HG02943 (cell line): ENCODE measurements around the gene GTF2H1.
"Not testable (repeated sequence)": the region's sequence is repeated elsewhere in the genome, so short reads cannot be mapped to it uniquely, and the experiment has no call there.

Experiments used
- ATAC-seq: cut with Tn5 transposase; IDR thresholded peaks from one replicate; pipeline ENCODE4 v1.9.1; 2021; ENCODE audit warnings: mild to moderate bottlenecking, low read depth, moderate library complexity; ENCODE audit not compliant: unreplicated experiment

GTF2H1 gene

DNA sequence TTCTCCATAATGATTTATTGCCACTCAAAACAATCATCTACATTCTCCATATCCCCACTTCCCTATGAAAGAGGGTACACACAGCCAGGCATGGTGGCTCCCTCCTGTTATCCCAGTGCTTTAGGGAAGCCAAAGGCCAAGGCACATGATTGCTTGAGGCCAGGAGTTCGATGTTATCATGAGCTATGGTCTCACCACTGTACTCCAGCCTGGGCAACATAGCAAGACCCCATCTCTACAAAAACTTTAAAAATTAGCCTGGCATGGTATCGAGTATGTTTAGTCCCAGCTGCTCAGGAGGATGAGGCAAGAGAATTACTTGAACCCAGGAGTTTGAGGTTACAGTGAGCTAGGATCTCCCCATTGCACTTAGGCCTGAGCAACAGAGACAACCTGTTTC lies 6.5 kb upstream of the GTF2H1 start:
- ATAC-seq: no peak

DNA sequence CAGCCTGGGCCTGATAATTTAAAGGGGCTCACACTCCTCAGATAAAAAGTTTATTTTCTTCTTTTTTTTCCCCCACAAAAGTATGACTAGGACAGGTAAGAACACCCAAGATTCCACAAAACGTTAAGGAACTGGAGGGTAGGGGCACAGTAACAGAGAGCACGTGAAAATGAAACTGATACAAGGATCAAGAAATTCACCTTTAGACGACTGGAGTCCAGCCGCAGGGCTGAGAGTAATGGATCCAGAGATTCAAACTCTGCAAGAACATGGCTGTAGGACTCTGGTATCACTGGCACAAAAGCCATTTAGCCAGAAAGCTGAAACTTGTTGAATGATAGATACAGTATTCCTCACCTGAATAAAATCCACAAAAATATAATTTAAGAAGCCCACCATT lies 4.8 kb upstream of the GTF2H1 start:
- no peak for ATAC-seq

DNA sequence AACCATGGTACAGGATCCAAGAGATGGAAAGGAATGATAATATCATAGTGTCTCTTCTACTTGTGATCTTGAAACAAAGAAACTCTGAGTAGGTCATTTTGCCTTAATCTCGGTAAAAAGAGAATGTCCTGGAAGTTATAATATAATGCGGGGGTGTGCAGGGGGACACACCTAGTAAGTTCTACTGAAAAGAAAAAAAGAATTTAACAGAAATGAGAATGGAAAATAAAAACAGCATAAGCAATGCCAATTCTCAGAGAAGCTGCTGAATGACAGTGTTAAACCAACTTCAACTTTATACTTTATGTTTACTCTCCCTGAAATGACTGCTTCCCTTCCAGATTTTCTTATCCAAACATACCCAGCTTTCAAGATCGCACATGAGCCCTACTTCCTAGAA lies 2.5 kb upstream of the GTF2H1 start:
- no peak for ATAC-seq

DNA sequence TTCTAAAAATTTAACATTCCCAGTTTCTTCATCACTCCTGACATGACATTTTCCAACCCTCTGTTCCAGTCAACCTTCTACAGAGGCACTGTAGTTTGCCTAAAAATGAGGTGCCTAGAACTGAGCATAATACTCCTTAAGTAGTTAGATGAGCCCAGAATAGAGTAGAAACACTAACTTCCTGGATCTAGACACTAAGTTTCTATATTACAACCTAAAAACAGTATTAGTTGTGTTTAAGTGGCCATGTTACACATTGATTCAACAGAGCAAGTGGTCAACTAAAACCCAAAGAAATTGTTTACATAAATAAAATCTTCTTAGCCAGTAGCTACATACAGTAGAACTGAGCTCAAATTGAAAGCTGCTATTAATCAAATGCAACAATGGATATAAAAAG lies 1.8 kb upstream of the GTF2H1 start:
- no peak for ATAC-seq

DNA sequence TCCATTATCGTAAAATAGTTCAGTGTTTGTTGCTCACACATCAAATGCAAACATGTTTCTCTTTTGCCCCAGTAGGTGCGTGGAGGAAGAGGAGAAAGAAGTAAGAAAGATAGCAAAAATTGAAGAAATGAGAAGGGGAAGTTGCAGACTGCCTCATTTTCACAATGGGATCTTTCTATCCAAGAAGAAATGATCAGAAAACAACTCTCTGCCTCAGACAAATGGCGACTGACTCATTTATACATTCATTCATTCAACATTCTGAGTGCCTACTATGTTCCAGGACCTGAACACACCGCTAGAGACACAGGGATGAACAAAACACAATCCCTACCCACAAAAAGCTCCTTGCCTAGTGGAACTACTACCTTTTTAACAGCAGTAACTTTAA lies 794 bp upstream of the GTF2H1 start:
- no peak for ATAC-seq

DNA sequence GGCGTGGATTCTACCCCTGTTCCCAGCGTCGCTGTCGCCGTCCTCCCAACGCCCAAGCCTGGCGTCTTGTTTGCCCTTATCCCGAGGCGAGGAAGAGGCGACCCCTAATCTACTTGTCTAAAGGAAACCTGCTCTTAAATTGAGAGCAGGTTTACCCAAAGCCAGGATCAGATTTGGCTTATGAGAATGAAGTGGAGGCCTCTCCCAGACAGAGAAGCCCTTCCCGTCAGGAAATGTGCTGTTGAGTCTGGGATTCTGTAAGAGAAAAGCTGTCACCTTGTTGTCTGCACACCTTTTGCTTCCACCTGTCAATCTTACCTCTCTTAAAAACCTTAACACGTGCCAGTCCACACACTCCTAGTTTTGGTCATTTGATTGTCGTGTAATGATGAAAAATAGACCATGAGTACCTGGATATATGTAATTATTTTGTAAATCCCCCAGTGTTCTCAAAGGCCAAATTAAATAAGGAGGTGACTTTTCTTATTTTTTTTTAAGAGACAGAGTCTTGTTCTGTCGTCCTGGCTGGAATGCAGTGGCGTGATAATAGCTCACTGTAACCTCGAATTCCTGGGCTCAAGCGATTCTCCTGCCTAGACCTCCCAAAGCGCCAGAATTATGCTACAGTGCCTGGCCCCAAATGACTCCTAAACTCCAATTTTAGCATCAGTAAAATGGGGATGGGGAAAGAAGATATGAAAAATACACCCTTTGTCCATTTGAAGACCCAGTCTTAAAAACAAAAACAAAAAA lies 627 bp downstream of the GTF2H1 start:
- no peak for ATAC-seq

DNA sequence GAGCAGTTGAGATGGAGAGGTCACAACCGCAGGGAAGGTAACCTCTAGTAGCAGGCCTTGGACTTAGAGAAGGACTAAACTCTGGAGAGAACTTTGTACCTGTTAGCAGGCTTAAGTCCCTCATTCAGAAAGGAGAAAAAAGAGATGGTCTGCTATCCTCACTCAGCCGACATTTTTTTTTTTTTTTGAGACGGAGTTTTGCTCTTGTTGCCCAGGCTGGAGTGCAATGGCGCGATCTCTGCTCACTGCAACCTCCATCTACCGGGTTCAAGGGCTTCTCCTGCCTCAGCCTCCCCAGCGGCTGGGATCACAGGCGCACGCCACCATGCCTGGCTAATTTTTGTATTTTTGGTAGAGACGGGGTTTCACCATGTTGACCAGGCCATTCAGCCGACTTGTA lies 1.5 kb downstream of the GTF2H1 start:
- not testable (repeated sequence) for ATAC-seq

DNA sequence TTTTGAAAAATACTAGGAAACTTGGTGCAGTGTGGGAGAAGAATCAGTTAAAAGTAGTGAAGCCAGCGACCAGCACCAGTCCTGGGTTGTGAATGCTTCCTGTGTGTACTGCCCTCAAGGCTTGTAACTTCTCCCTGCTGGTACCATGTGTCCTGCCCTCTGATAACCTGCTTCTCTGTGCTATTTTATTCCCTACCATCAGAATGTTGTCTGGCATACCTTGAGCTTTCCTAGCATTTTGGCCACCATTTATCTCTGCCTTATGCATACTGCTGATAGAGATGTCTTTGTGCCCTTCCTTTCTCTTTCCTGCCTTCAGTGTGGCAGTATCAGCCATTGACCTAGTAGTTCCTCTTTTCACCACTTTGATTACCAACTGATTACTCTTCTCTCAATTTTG lies 2.0 kb downstream of the GTF2H1 start:
- no peak for ATAC-seq

DNA sequence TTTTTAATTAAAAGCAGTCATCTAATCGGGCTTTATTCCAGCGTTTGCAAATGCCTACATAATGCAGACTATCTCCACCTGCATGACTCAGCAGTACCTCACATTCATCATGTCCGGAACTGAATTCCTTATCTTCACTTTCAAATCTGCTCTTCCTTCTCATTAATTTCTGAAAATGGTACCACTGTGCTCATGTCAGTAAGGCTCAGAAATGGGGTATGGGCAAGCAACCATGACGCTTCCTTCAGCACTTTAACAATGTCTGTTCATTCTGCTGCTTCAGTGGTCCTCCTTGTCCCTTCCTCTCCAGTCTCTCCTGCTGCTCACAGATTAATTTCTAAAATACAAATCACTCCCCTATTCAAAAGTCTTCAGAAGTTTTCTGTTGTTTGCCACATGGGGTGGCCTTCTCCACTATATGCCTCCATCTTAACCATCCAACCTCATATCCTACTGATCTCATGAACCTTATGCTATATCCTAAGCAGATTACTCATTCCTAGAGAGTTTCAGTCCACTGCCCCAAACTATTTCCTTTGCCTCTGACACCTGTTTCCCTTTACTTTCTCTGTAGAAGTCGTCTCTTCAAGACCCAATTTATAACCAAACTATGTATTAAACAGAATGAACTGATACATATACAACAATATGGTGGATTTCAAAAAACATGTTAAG lies 7.0 kb downstream of the GTF2H1 start:
- no peak for ATAC-seq

DNA sequence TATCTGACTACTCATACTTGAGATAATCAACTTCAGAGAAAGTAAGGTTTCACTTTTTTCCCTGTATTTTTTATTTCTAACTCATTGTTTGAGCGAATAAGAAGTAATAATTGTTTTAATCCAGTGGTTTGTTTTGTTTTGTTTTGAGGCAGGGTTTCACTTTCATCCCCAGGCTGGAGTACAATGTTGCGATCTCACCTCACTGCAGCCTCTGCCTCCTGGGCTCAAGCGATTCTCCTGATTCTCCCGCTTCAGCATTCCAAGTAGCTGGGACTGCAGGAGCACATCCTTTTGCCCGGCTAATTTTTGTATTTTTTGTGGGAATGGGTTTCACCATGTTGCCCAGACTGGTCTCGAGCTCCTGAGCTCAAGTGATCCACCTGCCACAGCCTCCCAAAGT lies 8.6 kb downstream of the GTF2H1 start:
- no peak for ATAC-seq

DNA sequence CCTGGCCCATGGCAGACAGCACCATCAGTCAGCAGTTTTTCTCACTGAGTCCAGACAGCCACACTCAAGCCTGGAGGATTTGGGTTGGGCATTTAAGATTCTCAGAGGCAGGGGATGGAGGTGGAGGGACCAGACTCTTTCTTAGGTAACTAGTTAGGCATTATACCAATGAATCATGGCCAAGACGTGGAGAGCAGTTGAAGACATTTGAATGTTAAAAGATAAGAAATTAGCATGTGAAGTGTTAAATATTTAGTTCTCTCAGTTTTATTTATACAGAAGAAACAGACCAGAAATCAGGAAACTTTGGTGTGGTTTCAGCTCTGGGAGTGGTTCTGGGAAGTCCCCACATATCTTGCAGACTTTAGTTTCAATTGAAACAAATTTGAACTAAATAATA lies 9.9 kb downstream of the GTF2H1 start:
- ATAC-seq: no peak

DNA sequence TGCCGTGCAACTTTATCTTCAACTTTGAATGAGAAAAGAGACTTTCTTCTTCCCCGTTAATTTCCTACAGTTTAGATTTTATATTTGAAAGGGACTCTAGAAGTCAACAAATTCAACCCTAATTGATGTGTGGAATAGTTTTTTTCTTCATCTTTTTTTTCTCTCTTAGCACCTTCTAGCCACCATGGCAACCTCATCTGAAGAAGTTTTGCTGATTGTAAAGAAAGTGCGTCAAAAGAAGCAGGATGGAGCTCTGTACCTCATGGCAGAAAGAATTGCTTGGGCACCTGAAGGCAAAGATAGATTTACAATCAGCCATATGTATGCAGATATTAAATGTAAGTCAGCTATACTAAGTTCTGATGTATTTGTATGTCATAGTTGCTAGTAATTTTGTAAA lies 10.5 kb downstream of the GTF2H1 start:
- ATAC-seq: no peak

DNA sequence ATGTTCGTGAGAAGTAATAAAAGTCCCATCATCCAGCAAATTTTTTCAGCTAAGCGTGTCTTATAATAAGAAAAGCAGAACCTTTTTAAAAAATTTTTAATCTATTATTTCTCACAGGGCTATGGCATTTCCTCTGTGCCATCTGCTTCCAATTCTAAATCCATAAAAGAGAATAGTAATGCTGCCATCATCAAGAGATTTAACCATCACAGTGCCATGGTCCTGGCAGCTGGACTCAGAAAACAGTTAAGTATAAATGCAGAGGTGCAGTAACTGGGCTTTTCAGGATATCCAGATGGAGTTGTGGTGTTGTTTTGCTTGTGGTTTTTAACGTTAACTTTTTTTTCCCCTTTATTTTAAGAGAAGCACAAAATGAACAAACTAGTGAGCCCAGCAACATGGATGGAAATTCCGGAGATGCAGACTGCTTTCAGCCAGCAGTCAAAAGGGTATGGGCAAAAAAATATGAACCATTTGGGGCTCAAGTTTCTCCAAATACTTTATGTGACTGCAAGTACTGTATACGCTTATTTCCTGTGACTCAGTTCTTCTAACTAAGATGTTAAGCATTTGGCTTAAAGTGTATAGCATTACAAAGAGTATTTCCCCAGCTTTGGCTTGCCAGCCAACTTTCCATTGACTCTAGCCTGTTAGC lies 25.2 kb downstream of the GTF2H1 start:
- ATAC-seq: no peak

DNA sequence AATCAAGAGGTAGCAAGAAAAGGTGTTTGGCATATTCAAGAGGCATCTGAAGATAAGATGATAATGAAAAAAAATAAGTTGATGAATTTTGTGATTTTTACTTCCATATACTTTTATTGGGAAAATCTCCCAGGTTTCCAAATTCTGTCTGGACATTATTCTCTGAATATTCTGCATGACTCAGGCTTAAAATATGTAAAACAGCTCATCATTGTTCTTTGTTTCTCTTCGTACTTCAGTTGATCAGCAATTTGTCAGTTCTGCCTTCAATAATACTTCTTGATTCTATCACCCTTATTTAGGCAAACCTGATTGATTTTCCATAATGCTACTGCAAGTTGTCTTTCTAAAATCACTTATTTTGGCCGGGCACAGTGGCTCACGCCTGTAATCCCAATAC lies 30.2 kb downstream of the GTF2H1 start:
- ATAC-seq: no peak

DNA sequence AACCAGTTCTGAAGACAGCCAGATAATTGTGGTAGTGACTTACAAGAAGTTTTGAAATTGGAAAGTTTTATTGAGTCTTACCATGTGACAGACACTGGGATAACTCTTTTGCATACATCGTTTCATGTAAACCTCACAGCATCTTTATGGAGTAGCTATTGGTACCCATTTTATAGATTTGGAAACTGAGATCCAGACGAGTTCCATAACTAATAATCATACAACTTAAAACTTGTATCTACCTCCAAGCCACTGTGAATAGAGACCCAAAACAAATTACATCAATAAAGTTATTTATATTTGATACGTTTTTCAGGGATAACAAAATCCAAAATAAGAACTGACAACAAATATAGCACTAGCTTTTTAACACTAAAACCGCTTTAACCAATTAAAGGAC lies 36.3 kb downstream of the GTF2H1 start:
- ATAC-seq: no peak

DNA sequence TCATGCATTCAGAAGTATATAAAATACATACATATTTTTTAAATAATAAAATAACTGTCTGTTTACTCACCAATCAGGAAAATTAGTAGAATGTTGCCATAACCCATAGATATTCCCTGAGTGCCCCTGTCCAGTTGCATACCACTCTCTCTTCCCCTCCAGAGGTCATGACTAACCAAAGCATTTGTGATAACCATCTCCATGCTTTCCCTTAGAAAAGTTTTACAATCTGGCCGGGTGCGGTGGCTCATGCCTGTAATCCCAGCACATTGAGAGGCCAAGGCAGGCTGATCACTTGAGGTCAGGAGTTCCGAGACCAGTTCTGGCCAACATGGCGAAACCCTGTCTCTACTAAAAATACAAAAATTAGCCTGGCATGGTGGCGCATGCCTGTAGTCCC lies 38.8 kb downstream of the GTF2H1 start:
- ATAC-seq: no peak

DNA sequence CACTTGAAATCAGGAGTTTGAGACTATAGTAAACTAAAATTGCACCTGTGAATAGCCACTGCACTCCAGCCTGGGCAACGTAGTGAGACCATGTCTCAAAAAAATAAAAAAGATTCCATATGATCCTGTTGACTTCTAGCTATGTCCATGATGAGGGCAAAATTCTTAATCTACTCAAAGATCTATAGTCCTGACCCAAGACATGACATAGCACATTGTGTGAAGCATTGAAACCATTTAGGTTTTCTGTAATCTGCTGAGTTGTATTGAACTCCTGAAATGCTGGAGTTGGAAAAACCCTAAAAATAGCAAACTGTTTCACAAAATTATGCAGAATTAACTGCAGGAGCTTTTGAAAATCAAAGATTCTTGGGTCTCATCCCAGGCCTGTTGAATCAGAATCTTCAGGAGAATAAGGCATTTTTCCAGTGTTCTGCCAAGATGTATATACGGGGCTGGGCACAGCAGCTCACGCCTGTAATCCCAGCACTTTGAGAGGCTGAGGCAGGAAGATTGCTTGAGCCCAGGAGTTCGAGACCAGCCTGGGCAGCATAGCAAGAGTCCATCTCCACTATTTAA lies 42.2 kb downstream of the GTF2H1 start:
- no peak for ATAC-seq

DNA sequence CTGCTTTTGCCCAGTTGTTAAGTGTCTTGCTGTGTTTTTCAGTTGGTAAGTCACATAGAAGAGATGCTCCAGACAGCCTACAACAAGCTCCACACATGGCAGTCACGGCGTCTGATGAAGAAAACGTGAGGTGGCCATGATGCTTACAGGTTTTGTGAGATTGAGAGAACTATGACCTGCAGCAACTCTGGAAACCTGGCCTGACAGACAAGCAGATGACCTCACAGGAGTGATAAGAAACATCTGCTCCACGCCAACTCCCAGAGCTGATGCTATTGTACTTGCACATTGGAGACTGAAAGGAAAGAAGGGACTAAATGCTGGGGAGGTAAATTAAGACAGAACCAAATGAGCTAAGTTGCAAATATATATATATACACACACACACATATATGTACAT lies 43.4 kb downstream of the GTF2H1 start:
- ATAC-seq: no peak

DNA sequence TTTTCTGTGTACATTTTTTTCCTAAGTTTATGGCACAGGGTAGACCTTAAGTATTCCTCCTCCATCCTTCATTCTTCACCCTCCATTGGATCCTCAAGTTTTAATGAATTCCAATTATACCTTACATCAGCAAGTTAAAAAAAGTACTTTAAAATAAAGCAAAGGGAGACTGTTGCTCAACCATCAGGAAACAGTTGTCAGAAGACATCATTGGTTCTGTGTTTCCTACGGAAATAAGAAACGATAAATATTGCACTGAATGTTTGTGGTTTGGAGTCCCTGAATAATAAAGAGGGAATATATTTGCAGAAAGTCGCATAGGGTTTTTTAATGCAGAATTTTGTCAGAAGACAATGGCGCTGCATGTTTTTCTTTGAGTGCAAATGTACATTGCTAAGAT lies 43.9 kb downstream of the GTF2H1 start:
- ATAC-seq: no peak

DNA sequence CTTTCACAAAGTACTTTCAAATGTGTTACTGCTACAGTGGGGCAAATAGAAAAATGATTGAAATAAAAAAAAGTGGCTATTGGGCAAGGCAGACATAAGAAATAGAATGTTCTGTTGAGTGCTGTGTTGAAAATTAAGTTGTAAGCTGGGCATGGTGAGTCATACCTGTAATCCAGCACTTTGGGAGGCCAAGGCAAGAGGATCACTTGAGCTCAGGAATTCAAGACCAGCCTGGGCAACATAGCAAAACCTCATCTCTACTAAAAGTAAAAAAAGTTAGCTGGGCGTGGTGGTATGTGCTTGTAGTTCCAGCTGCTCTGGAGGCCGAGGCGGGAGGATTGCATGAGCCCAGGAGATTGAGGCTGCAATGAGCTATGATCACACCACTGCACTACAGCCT lies 45.1 kb downstream of the GTF2H1 start:
- no peak for ATAC-seq

DNA sequence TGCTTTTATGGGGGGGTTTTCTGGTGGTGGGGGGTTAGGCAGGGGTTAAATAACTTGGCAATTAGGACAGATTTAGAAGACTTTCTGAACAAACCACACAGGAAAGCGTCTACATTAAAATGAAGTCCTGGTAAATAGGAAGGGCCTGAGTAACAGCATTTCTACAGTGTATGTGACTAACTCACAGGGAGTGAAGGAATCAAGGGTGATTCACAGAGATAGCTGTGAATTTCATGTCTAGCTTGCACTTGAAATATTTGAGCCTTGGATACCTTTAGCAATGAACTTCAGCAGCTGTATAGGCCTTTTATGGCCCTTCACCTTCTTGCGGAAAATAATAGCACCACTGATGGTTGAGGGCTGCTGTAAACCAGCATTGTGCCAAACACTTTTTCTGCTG lies 45.9 kb downstream of the GTF2H1 start:
- ATAC-seq: no peak

DNA sequence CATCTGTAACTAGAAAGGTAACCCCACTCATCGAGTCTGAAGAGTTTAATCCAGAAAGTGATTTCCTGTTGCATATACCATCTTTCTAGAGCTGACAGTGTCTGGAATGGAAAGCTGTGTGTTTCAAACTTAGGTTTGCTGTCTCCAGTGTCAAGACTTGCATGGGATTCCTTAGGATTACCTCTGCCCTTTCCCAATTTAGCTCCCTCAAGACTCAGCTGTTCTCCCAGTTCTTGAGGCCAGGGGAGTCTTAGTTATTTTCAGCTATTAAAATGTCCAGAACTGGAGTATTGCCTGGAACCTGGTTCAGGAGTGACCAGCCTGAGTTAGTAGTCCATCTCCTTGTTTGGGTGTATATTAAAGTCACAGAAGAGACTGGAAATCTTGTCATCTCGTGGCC lies 47.0 kb downstream of the GTF2H1 start:
- ATAC-seq: no peak
